HG03280 (cell line): ENCODE data around the gene LRRTM2.
"Not testable (repeated sequence)": the region's sequence is repeated elsewhere in the genome, so short reads cannot be mapped to it uniquely, and the experiment has no call there.

ENCODE experiments used
- ATAC-seq: cut with Tn5 transposase; IDR thresholded peaks from one replicate; pipeline ENCODE4 v1.9.1; 2021; ENCODE audit warnings: mild to moderate bottlenecking, moderate library complexity; ENCODE audit not compliant: unreplicated experiment

The LRRTM2 gene, protein sequence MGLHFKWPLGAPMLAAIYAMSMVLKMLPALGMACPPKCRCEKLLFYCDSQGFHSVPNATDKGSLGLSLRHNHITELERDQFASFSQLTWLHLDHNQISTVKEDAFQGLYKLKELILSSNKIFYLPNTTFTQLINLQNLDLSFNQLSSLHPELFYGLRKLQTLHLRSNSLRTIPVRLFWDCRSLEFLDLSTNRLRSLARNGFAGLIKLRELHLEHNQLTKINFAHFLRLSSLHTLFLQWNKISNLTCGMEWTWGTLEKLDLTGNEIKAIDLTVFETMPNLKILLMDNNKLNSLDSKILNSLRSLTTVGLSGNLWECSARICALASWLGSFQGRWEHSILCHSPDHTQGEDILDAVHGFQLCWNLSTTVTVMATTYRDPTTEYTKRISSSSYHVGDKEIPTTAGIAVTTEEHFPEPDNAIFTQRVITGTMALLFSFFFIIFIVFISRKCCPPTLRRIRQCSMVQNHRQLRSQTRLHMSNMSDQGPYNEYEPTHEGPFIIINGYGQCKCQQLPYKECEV

DNA sequence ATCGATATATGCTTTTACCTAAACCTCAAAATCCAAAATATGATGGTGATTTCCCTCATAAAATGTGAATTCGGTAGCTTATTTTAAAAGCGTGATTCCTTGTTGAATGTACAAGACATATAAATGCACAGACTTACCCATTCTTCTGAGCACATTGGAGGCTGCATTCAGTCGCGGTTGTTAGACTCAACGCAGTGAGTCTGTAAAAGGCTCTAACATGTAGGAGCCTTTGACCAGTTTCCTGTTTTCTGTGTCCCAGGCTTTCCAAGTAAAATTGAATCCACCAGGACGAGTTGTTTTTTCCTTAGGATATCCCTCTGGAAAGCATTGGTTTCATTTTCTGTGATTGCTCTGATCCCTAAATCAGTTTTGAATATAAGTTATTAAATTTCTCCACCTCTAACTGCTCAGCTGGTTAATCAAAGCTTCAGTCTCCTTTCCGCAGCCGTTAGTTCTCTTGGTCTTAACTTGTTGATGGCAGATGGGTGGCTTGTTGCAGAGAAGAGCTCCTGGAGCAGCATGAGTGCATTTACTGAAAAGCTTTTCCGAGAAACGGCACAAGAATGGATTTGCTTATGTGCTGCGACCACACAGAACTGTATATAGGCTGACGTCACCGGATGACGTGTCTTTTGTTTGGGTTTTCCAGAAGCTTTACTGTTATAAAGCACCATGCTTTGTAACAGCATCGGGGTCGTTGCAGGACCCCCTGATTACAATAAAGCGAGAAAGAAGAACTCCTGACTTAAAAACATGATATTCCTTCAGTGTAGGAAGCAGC lies at the start of gene LRRTM2:
Gene LRRTM2 (minus strand): TSS at position 565 of the 781 bp plus-strand sequence. CDS start 424 bp downstream, at position 141.
- ATAC-seq: no peak

- ATAC-seq: no peak
Observed at GRCh38 chr5:138922494-138922893, 47.4 kb upstream of the LRRTM2 start.

DNA sequence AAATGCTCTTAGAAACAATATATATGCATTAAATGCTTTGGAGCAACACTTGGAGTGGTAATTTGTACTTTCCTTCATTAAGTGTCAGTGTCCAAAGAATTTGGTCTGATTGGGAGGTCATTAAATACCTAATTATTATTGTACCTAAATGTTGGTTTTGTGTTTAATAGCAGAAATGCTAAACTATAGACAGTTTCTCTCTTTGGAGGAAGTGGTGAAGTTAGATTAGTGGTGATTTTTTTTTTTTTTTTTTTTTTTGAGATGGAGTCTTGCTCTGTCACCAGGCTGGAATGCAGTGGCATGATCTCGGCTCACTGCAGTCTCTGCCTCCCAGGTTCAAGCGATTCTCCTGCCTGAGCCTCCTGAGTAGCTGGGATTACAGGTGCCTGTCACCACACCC lies 46.2 kb upstream of the LRRTM2 start:
- ATAC-seq: not testable (repeated sequence)

GRCh38 chr5:138920181-138920580 lies 45.0 kb upstream of the LRRTM2 start:
- no peak for ATAC-seq

GRCh38 chr5:138918686-138919085 lies 43.6 kb upstream of the LRRTM2 start:
- ATAC-seq: no peak

DNA sequence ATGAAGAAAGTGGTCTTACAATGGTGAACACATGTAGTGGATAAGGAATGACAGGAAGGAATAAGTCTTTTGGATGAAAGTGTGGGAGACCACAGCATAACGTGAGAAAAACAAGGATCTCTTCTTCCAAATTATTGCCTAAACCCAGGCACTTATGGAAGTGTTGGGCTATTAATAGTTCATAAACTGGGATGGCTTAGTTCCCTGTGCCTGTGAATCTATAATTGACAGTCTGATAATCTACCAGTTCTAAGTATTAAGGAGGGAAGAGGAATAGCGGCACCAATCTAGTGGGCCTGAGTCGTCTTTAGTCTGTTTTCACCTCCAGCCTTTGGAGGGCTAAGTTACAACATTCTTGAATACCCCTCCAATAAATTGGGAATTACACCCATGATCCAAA lies 39.2 kb upstream of the LRRTM2 start:
- no peak for ATAC-seq

GRCh38 chr5:138913773-138914172 lies 38.6 kb upstream of the LRRTM2 start:
- ATAC-seq: no peak

- no peak for ATAC-seq
Observed at GRCh38 chr5:138912093-138912492, 37.0 kb upstream of the LRRTM2 start.

DNA sequence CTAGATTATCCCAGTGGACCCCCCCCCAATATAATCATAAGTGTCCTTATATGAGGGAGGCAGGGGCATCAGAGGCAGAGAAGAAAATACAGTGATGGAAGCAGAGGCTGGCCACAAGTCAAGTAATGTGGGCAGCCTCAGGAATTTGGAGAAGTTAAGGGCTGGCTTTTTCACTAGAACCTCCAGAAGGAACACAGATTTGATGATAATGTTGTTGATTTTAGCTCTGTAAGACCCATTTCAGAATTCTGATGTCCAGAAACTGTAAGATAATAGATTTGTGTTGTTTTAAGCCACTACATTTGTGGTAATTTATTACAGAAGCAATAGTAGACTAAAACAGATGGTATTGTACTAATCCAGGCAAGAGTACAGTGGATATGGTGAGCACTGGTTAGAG lies 36.3 kb upstream of the LRRTM2 start:
- ATAC-seq: no peak

DNA sequence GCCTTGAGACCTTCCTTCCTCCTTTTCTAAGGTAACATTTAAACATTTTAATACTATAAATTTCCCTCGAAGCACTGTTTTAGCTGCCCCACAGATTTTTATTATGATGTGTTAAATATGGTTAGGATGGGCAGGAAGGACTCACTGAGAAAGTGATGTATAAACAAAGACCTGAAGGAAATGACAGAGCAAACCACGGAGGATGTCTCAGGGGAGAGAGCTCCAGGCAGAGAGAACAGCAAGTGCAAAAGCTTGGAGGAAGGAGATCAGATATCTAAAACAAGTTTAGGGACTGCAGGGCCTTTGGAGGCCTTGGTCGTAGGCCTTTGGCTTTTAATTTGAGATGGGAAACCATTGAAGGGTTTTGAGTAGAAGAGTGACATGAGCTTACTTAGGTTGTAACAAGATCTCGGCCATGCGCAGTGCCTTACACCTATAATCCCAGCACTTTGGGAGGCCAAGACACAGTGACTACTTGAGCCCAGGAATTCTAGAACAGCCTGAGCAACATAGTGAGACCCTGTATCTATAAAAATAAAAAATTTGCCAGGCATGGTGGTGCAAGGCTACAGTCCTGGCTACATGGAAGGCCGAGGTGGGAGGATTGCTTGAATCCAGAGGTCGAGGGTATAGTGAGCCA lies 35.5 kb upstream of the LRRTM2 start:
- ATAC-seq: no peak

DNA sequence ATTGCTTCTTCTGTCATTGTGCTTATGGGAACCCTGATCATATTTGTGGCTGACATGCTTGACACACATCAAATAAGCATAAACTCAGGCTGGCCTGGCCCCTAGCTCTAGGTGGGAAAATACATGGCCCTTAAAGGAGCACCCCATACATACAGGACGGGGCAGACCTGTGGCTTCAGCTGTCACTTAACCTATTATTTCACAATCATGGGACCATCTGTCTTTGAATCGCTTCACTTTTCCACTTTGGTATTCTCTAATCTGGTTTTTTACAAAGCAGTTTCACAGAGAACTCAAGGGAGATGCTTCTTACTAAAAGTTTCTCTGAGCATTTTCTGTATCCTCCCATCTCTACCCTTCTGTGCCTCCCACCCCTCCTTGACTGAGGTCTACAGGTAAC lies 34.6 kb upstream of the LRRTM2 start:
- no peak for ATAC-seq

DNA sequence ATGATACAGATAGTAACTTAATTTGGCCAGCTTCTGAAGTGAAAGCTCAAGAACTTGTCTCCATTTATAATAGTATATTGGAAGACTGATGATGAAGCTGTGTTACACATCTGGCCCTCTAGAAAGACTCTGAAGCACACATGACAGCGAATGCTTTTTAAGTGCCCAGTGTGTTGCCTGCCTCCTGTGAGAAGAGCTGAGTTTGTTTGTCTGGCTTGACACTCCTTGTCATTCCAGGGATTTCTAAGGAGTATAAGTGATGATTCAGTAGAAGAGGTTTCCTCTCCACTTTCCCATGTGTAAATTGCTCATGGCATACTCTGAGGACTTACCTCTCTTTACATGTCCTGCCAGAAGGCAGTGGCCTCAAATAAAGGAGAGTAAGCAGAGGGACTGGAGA lies 30.4 kb upstream of the LRRTM2 start:
- ATAC-seq: no peak

DNA sequence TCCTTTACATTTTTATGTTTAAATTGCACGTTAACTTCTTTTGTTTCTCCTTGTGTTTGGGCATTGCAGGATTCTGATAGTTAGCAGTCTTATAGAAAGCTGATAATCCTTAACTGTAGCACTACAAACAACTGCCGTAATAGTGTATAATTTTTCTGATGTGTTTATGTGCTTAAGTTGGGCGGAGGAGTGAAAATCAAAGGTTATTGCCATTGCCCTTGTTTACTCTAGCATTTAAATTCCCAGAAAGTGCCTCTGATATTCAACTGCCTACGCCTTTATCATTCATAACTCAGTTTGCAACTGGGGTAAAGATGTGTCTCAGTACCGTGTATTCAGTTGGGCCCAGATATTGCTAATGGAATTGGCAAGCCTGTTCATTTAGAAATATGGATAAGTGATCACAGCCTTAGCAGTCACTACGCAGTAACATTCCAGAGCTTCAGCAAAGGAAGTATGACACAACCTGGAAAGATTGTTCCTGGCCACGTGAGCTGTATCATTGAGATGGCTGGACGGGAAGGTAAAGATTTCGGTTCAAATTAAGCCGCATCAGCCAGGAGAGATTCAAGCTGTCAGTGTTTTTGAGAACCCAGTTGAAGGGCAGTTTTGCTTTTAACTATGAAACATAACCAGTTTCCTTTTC lies 28.1 kb upstream of the LRRTM2 start:
- ATAC-seq: no peak

DNA sequence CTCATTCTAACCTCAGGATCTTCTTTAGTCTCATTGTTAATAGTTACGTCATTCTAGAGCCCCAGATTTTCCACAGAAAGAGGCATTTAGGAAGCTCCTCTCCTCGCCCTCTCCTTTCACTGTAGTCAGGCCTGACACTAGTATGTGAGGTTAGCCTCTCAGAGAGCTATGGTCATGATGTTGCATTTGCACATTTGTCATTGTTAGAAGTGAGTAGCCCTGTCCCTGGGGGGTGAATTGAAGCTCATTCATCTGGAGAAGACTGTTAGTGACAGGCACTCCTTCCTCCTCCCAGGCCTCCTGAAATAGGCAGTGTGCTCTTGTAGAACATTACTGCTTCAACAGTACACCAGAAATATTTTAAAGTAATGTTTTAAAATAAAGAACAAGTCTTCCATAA lies 26.6 kb upstream of the LRRTM2 start:
- ATAC-seq: no peak

- ATAC-seq: no peak
Observed at GRCh38 chr5:138900281-138900965, 25.3 kb upstream of the LRRTM2 start.

- ATAC-seq: no peak
Observed at GRCh38 chr5:138898742-138899141, 23.6 kb upstream of the LRRTM2 start.

- no peak for ATAC-seq
Observed at GRCh38 chr5:138898299-138898698, 23.2 kb upstream of the LRRTM2 start.

GRCh38 chr5:138895918-138896317 lies 20.8 kb upstream of the LRRTM2 start:
- no peak for ATAC-seq

DNA sequence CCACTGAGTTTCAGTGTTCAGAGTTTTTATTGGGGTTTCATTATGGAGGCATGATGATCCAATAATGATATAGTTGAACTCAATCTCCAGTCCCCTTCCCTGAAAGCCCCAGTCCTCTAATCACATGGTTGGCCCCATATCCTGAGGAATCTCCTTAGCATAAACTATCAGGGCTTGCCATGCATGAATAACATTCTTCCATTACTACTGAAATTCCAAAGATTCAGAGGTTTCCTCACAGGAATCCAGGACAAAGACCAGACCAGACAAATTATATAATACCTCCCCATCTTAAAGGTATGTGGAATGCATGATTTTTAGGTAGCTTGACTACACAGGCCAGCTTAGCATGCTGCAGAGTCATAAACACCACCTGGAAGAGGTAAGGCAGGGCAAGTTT lies 15.5 kb upstream of the LRRTM2 start:
- ATAC-seq: no peak

- no peak for ATAC-seq
Observed at GRCh38 chr5:138889994-138890393, 14.9 kb upstream of the LRRTM2 start.
